Measurements from ENCODE around the gene ABHD5.

- no peak for TF ChIP-seq CTCF (IDR thresholded peaks at IDR 0.05 in 4 of 5, conservative IDR thresholded peaks at IDR 0.05 in 1 of 5)
- no peak for TF ChIP-seq POLR2A (IDR thresholded peaks at IDR 0.05)
Measured at GRCh38 chr3:43707998-43708397, 17.3 kb downstream of the ABHD5 start.
